C4-2B (cell line): ENCODE results near the gene TRPV3.

Source experiments
- ZFX ChIP-seq: fragments of 450-650 bp; IDR thresholded peaks from 2 replicates; pipeline ENCODE4 v1.6.1; 2017
- TF ChIP-seq, protein P1 (sequence below): fragments of 450-650 bp; conservative IDR thresholded peaks from 2 replicates; pipeline ENCODE4 v1.5.1; 2017; ENCODE audit warnings: mild to moderate bottlenecking

DNA sequence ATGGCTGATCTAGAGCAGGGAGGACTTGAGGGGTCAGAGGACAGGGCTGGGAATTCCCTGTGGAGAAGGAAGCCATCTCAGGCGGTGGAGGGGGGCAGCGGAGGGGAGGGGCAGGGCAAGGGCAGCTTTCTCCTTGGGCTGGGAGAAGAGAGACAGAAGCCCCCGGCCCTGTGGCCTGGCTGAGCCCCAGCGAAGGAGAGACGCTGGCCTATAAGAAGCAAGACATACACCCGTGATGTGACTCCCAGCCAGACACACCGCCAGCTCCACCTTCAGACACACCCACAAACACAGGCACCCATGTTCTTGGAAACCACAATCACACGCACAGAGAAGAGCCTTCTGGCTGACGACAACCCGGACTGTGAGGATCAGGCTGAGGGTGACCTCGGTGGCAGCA, 10.0 kb downstream of the TRPV3 start:
- TF ChIP-seq, protein P1, sequence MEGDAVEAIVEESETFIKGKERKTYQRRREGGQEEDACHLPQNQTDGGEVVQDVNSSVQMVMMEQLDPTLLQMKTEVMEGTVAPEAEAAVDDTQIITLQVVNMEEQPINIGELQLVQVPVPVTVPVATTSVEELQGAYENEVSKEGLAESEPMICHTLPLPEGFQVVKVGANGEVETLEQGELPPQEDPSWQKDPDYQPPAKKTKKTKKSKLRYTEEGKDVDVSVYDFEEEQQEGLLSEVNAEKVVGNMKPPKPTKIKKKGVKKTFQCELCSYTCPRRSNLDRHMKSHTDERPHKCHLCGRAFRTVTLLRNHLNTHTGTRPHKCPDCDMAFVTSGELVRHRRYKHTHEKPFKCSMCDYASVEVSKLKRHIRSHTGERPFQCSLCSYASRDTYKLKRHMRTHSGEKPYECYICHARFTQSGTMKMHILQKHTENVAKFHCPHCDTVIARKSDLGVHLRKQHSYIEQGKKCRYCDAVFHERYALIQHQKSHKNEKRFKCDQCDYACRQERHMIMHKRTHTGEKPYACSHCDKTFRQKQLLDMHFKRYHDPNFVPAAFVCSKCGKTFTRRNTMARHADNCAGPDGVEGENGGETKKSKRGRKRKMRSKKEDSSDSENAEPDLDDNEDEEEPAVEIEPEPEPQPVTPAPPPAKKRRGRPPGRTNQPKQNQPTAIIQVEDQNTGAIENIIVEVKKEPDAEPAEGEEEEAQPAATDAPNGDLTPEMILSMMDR, result no peak
- TF ChIP-seq ZFX, result no peak
